Liver (tissue), 9 donors: ENCODE data around the gene ZC3H12D. TPM values are rescaled to one million over a fixed set of nuclear protein-coding genes. Genes with fewer than 3 reads are reported as not detected.

Experiments used
- DNase-seq: peaks from one replicate; pipeline ENCODE4 v3.0.0-alpha.2; 2017; ENCODE audit warnings: low spot score
- H3K27ac ChIP-seq, 2 donors: one replicate each; pipeline ENCODE4 v1.7.0; 2013; ENCODE audit warnings: inconsistent platforms in 2 of 2, low read length in 2 of 2, control low read depth in 1 of 2, low read depth in 1 of 2, mild to moderate bottlenecking in 1 of 2
- H3K27me3 ChIP-seq, 4 donors: one replicate each; pipeline versions ENCODE4 v1.6.1 to v1.7.0; 2013; ENCODE audit warnings: low read length in 3 of 4, inconsistent platforms in 1 of 4, mild to moderate bottlenecking in 1 of 4, moderate library complexity in 1 of 4; ENCODE audit not compliant: control insufficient read depth in 4 of 4, insufficient read depth in 4 of 4
- H3K36me3 ChIP-seq, 4 donors: one replicate each; pipeline versions ENCODE4 v1.6.1 to v1.7.0; 2013; ENCODE audit warnings: low read length in 3 of 4, mild to moderate bottlenecking in 3 of 4, low read depth in 1 of 4, moderate library complexity in 1 of 4; ENCODE audit not compliant: control insufficient read depth in 4 of 4, insufficient read depth in 3 of 4
- H3K4me1 ChIP-seq, 4 donors: one replicate each; pipeline versions ENCODE4 v1.6.1 to v1.7.0; 2013; ENCODE audit warnings: low read length in 3 of 4, mild to moderate bottlenecking in 3 of 4, moderate library complexity in 1 of 4; ENCODE audit not compliant: control insufficient read depth in 4 of 4, insufficient read depth in 4 of 4
- H3K4me3 ChIP-seq, 3 donors: one replicate each; pipeline versions ENCODE4 v1.6.1 to v1.7.0; 2013; ENCODE audit warnings: low read length in 3 of 3, control low read depth in 1 of 3, low read depth in 1 of 3, mild to moderate bottlenecking in 1 of 3
- H3K9ac ChIP-seq, 2 donors: one replicate each; pipeline ENCODE4 v1.7.0; 2013; ENCODE audit warnings: low read length in 2 of 2, mild to moderate bottlenecking in 2 of 2, moderate library complexity in 2 of 2, control low read depth in 1 of 2, low read depth in 1 of 2
- H3K9me3 ChIP-seq, 4 donors: one replicate each; pipeline versions ENCODE4 v1.6.1 to v1.7.0; 2013; ENCODE audit warnings: low read length in 3 of 4; ENCODE audit not compliant: control insufficient read depth in 4 of 4
- CTCF ChIP-seq: fragments of 150-350 bp; IDR thresholded peaks from 2 replicates; pipeline ENCODE4 v1.5.1; 2017; ENCODE audit warnings: improper control_type of control experiment, low read depth, low read length; ENCODE audit not compliant: missing input control
- EGR1 ChIP-seq, 2 donors: IDR thresholded peaks; 2 replicates each; pipeline ENCODE4 v1.6.1; 2016 to 2018; ENCODE audit warnings: antibody characterized with exemption in 2 of 2, low read depth in 2 of 2
- FOXA1 ChIP-seq: IDR thresholded peaks from 2 replicates; pipeline ENCODE4 v1.6.1; 2016; ENCODE audit warnings: antibody characterized with exemption
- FOXA2 ChIP-seq: IDR thresholded peaks from 2 replicates; pipeline ENCODE4 v1.6.1; 2016; ENCODE audit warnings: antibody characterized with exemption
- GABPA ChIP-seq, 2 donors: IDR thresholded peaks in 1 of 2; conservative IDR thresholded peaks in 1 of 2; 2 replicates each; pipeline ENCODE4 v1.6.1; 2016; ENCODE audit warnings: antibody characterized with exemption in 2 of 2, mild to moderate bottlenecking in 1 of 2, moderate library complexity in 1 of 2
- HNF4A ChIP-seq, 2 donors: conservative IDR thresholded peaks; 2 replicates each; pipeline ENCODE4 v1.6.1; 2016; ENCODE audit warnings: antibody characterized with exemption in 2 of 2, mild to moderate bottlenecking in 2 of 2
- HNF4G ChIP-seq: IDR thresholded peaks from 2 replicates; pipeline ENCODE4 v1.6.1; 2016; ENCODE audit warnings: antibody characterized with exemption
- JUND ChIP-seq, 2 donors: IDR thresholded peaks; 2 replicates each; pipeline ENCODE4 v1.6.1; 2016; ENCODE audit warnings: antibody characterized with exemption in 2 of 2
- MAX ChIP-seq: IDR thresholded peaks from 2 replicates; pipeline ENCODE4 v1.6.1; 2016; ENCODE audit warnings: antibody characterized with exemption
- NR2F2 ChIP-seq: IDR thresholded peaks from 2 replicates; pipeline ENCODE4 v1.6.1; 2016; ENCODE audit warnings: antibody characterized with exemption
- REST ChIP-seq: IDR thresholded peaks from 2 replicates; pipeline ENCODE4 v1.6.1; 2016; ENCODE audit warnings: antibody characterized with exemption, mild to moderate bottlenecking
- RXRA ChIP-seq, 2 donors: IDR thresholded peaks; 2 replicates each; pipeline ENCODE4 v1.6.1; 2017 to 2018; ENCODE audit warnings: antibody characterized with exemption in 2 of 2, mild to moderate bottlenecking in 1 of 2
- SP1 ChIP-seq: IDR thresholded peaks from 2 replicates; pipeline ENCODE4 v1.6.1; 2018; ENCODE audit warnings: antibody characterized with exemption, mild to moderate bottlenecking
- TAF1 ChIP-seq: conservative IDR thresholded peaks from 2 replicates; pipeline ENCODE4 v1.6.1; 2016; ENCODE audit warnings: antibody characterized with exemption, mild to moderate bottlenecking
- YY1 ChIP-seq: IDR thresholded peaks from 2 replicates; pipeline ENCODE4 v1.6.1; 2016; ENCODE audit warnings: antibody characterized with exemption, mild to moderate bottlenecking
- ZBTB33 ChIP-seq: IDR thresholded peaks from 2 replicates; pipeline ENCODE4 v1.6.1; 2016; ENCODE audit warnings: antibody characterized with exemption
- WGBS: extraction: QIAGEN DNeasy Blood & Tissue Kit; methylation state at CpG from one replicate; pipeline ENCODE4 v1.1.7; 2013; 5-methylcytosine and 5-hydroxymethylcytosine counted together
- polyA plus RNA-seq, 2 donors: library from polyadenylated mRNA; stranded (reverse) in 1 of 2; unstranded in 1 of 2; fragments of 200-250 nt in 1 of 2; fragments of >200 nt in 1 of 2; fragmentation: Nextera tagmentation in 1 of 2; extraction: Ambion mirVana in 1 of 2; gene quantifications; one replicate each; pipeline versions ENCODE4 v1.2.1 to v1.2.3, GENCODE V29; 2013 to 2015
- total RNA-seq, 2 donors: library from RNA; depleted of rRNA; stranded (reverse); fragments of >200 nt; gene quantifications; one replicate each; pipeline ENCODE4 v1.2.3, GENCODE V29; 2014
- TF ChIP-seq, protein P1 (sequence below): IDR thresholded peaks from 2 replicates; pipeline ENCODE4 v1.6.1; 2016; ENCODE audit warnings: antibody characterized with exemption
- donor health status: healthy.
- donor health status: healthy.
- donor health status: healthy.
- donor health status: healthy.
- donor health status: healthy.

ZC3H12D gene
- total and polyA plus RNA-seq, 4 donors: 0.07 to 1.4 (median 0.84) TPM

DNA sequence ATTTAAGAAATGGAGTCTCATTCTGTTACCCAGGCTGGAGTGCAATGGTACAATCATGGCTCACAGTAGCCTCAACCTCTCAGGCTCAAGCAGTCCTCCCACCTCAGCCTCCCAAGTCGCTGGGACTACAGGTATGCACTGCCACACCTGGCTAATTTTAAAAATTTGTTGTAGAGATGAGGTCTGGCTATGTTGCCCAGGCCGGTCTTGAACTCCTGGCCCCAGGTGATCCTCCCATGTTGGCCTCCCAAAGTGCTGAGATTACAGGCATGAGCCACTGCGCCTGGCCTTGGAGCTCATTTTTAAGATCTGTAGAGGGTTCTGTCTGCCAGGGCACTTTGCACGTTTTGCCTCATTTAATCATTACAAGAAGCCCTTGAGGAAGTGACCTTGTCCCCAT lies 17.5 kb downstream of the ZC3H12D start:
- WGBS: 80% methylated on average over 4 of the region's 4 CpGs
- Histone ChIP-seq H3K27me3 (no peaks in the 10 kb centered on the region), H3K9ac (no peak overlapping the region), H3K9me3 (no peaks in the 10 kb centered on the region), H3K4me1 (peaks cover 0 to 4% (median 0%) of the 10 kb centered on the region in 4 donors), H3K36me3 (no peaks in the 10 kb centered on the region), H3K4me3 (no peak overlapping the region), H3K27ac (no peak overlapping the region)
- no peak for DNase-seq
- TF ChIP-seq HNF4G: no peak

- H3K9ac ChIP-seq: no peak overlapping the region
- H3K4me1 ChIP-seq: peaks cover 0 to 4% (median 0%) of the 10 kb centered on the region in 4 donors
- no peaks in the 10 kb centered on the region for H3K27me3 ChIP-seq
- no peaks in the 10 kb centered on the region for H3K36me3 ChIP-seq
- no peaks in the 10 kb centered on the region for H3K9me3 ChIP-seq
- DNase-seq: no peak
- no peak overlapping the region for H3K27ac ChIP-seq
- 68% methylated on average over 8 of the region's 8 CpGs for WGBS
- H3K4me3 ChIP-seq: no peak overlapping the region
- TF ChIP-seq SP1: no peak
- no peak for TF ChIP-seq MAX
- no peak for TF ChIP-seq RXRA (IDR thresholded peaks at IDR 0.05)
- no peak for TF ChIP-seq FOXA2
- TF ChIP-seq HNF4A (conservative IDR thresholded peaks at IDR 0.05): no peak
- TF ChIP-seq, protein P1, sequence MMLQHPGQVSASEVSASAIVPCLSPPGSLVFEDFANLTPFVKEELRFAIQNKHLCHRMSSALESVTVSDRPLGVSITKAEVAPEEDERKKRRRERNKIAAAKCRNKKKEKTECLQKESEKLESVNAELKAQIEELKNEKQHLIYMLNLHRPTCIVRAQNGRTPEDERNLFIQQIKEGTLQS: no peak
- no peak for TF ChIP-seq TAF1
- TF ChIP-seq CTCF: no peak
- no peak for TF ChIP-seq JUND (IDR thresholded peaks at IDR 0.05)
These were observed 20.4 kb downstream of the ZC3H12D start for GRCh38 chr6:149464411-149464810.

- H3K27ac ChIP-seq: no peak overlapping the region
- H3K36me3 ChIP-seq: no peaks in the 10 kb centered on the region
- peaks cover 0 to 4% (median 0%) of the 10 kb centered on the region in 4 donors for H3K4me1 ChIP-seq
- TF ChIP-seq EGR1 (IDR thresholded peaks at IDR 0.05; ENCODE audit: low read depth in 2 of 2) (no peak), JUND (IDR thresholded peaks at IDR 0.05) (no peak), MAX (no peak), FOXA1 (no peak), SP1 (no peak), REST (no peak), FOXA2 (no peak), YY1 (no peak), HNF4G (no peak), RXRA (IDR thresholded peaks at IDR 0.05) (no peak), HNF4A (conservative IDR thresholded peaks at IDR 0.05) (no peak), NR2F2 (no peak), GABPA (IDR thresholded peaks at IDR 0.05 in 1 of 2, conservative IDR thresholded peaks at IDR 0.05 in 1 of 2) (no peak), ZBTB33 (no peak), TAF1 (no peak), CTCF (no peak)
- TF ChIP-seq, protein P1: no peak
- H3K27me3 ChIP-seq: no peaks in the 10 kb centered on the region
- DNase-seq: no peak
- no peak overlapping the region for H3K4me3 ChIP-seq
- 66% methylated on average over 4 of the region's 4 CpGs for WGBS
- no peaks in the 10 kb centered on the region for H3K9me3 ChIP-seq
- H3K9ac ChIP-seq: no peak overlapping the region
These were observed 21.0 kb downstream of the ZC3H12D start for GRCh38 chr6:149463781-149464180.
